Posterior vena cava (tissue), 2 donors: ENCODE data around the gene ENSA. TPM values are rescaled to one million over a fixed set of nuclear protein-coding genes. Genes with fewer than 3 reads are reported as not detected.
"Not testable (repeated sequence)": the region's sequence is repeated elsewhere in the genome, so short reads cannot be mapped to it uniquely, and the experiment has no call there.

Source experiments
- DNase-seq: peaks from one replicate; pipeline ENCODE4 v3.0.0-alpha.2; 2020; ENCODE audit warnings: low spot score
- intact Hi-C, 2 donors: fragments of 100-400 bp; cut with DNase I; formaldehyde crosslinking; loops; one replicate each; pipeline versions ENCODE4 v1.14.1 to v1.14.2; 2022 to 2023
- total RNA-seq, 2 donors: library from RNA; stranded (reverse); fragmentation: NEBNext Ultra II Directional; extraction: Animal tissue kit (Norgen Biotek cat#: 25700); gene quantifications; one replicate each; pipeline ENCODE4 v1.2.1, GENCODE V29; 2021
- donor health status: DM: yes; HTN: yes; CAD: no.
- donor health status: DM: yes; HTN: yes; CAD: no.

Gene ENSA
- total RNA-seq, 2 donors from 2014 or later, result 149 to 156 TPM

DNA sequence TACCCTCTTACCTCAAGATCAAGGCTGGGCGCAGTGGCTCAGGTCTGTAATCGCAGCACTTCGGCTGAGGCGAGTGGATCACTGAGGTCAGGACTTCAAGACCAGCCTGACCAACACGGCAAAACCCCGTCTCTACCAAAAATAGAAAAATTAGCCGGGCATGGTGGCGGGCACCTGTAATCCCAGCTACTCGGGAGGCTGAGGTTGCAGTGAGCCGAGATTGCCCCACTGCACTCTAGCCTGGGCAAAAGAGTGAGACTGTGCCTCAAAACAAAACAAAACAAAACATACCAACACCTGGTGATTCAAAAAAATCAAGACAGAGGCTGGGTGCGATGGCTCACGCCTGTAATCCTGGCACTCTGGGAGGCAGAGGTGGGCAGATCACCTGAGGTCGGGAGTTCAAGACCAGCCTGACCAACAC is 55.8 kb downstream of the ENSA start:
- intact Hi-C loops, DNase-seq: not testable (repeated sequence)

DNA sequence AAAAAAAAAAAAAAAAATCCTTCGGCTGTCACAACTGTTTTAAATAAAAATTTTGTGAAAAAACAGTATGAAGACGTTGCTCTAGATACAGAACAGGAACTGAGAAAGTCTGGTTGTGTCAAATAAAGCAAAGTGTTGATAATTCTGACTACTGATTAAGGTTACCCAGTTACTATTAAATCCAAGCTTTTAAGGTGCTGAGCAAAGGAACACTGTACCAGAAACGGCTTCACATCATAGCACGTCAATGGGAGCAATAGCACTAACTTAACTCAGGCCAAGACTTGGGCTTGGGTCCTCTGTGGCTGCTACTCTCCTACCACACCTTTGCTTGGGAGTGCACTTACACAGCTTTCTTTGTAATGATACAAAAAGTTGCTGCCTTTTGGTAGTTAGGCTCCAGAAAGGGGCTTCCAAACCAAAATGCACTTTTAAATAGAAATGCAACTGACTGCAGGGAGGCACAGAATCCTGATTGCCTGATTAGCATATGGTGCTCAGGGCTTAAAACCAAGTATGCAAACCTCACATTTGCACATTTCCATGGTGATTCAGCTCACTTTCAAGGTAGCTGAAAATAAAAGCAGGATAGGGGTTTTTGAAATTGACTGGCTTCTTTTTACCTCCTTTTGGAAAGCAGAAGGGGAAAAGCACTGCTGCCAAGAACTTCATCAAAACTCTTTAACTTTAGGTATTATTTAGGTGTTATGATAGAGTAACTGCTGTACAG is 56.3 kb downstream of the ENSA start:
- DNase-seq, result no peak
- intact Hi-C loops, result no loop called here

Other genes with a start within 250 kb of the ENSA start
- 10 to 100 TPM; 10.7 to 16.0 TPM for gene TARS2, start 142.2 kb downstream of the ENSA start, total RNA-seq
- 10 to 100 TPM; 51.9 to 78.0 TPM for gene ECM1, start 121.5 kb downstream of the ENSA start, total RNA-seq
- gene FALEC, start 113.9 kb downstream of the ENSA start, total RNA-seq, result not detected
- 10 to 100 TPM; 79.6 to 99.6 TPM for gene ADAMTSL4, start 80.2 kb downstream of the ENSA start, total RNA-seq
- 100 to 1,000 TPM; 210 to 267 TPM for gene MCL1, start 50.0 kb downstream of the ENSA start, total RNA-seq
- 10 to 100 TPM; 19.0 to 20.1 TPM for gene GOLPH3L, start 67.5 kb upstream of the ENSA start, total RNA-seq
- under 1 TPM; 0.33 to 0.65 TPM for gene HORMAD1, start 91.3 kb upstream of the ENSA start, total RNA-seq
- gene CTSS, start 136.2 kb upstream of the ENSA start, total RNA-seq, result 10 to 100 TPM; 50.2 to 89.2 TPM
- 100 to 1,000 TPM; 136 to 183 TPM for gene CTSK, start 178.6 kb upstream of the ENSA start, total RNA-seq
- 10 to 100 TPM; 47.3 to 51.2 TPM for gene ARNT, start 247.0 kb upstream of the ENSA start, total RNA-seq